Fibroblast of the aortic adventitia (primary cell): ENCODE data around the gene FAM204A. TPM values are rescaled to one million over a fixed set of nuclear protein-coding genes. Genes with fewer than 3 reads are reported as not detected.

ENCODE experiments used
- DNase-seq: peaks from one replicate; pipeline ENCODE4 v3.0.0-alpha.2; 2010; ENCODE audit warnings: low read depth
- H3K4me3 ChIP-seq: 2 replicates; pipeline ENCODE4 v1.5.1; 2011; ENCODE audit warnings: low read depth, mild to moderate bottlenecking, control low read depth, low read length, moderate library complexity
- CTCF ChIP-seq: IDR thresholded peaks from 2 replicates; pipeline ENCODE4 v1.5.1; 2011; ENCODE audit warnings: mild to moderate bottlenecking, low read length, control low read depth, inconsistent platforms; ENCODE audit not compliant: insufficient read depth
- total RNA-seq: library from RNA; depleted of rRNA; stranded (reverse); fragments of >200 nt; gene quantifications from 2 replicates; pipeline ENCODE4 v1.2.3, GENCODE V29; 2012; ENCODE audit warnings: low replicate concordance

Gene FAM204A
- total RNA-seq, 1 donor, result 103 TPM

- no peak for DNase-seq
- no peak for TF ChIP-seq CTCF
- no peak overlapping the region for H3K4me3 ChIP-seq
Measured at GRCh38 chr10:118266098-118266748, 75.9 kb downstream of the FAM204A start.

DNA sequence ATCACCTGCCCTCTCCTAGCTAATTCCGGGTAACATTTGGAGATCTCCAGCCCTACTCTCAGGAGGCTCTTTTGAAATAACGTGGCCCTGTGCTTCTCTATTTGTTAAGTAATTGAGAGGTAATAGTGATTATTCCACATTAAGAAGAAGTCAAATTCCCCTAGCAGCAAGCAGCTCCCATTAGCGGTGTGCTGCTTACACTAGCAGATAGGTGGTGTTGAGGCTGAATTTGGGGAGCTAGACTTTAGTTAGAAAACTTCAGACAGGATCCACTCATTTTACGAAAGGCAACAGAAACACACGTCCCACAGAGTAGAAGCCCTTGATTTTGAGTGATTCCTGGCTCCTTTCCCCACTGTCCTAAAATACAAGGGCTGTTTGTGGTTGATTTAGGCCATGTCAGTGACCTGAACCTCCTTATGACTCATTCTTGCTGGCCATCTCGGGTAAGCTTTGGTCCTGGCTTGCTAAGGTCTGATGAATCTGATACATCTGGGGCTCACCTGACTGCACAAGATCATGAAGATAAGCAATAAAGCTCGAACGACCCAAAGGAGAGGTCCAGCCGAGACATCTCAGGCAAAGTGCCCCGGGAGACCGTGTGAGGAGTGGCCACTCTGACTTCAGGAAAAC, 77.2 kb downstream of the FAM204A start:
- DNase-seq, result no peak
- H3K4me3 ChIP-seq, result no peak overlapping the region
- TF ChIP-seq CTCF, result no peak

DNA sequence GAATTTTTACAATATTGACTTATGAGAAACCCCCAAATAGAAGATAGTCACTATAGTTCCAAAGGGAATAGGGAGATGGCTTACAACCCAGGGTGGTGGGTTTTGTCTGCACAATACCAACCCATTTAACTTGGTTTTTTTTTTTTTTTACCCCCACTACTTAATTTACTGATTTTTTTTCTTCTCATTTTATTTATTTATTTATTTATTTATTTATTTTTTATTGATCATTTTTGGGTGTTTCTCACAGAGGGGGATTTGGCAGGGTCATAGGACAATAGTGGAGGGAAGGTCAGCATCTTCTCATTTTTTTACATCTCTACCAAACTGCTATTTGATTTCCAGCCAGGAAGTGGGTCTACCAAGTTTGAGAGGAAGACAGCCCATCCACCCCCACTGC, 77.9 kb downstream of the FAM204A start:
- DNase-seq, result no peak
- no peak overlapping the region for H3K4me3 ChIP-seq
- no peak for TF ChIP-seq CTCF

DNA sequence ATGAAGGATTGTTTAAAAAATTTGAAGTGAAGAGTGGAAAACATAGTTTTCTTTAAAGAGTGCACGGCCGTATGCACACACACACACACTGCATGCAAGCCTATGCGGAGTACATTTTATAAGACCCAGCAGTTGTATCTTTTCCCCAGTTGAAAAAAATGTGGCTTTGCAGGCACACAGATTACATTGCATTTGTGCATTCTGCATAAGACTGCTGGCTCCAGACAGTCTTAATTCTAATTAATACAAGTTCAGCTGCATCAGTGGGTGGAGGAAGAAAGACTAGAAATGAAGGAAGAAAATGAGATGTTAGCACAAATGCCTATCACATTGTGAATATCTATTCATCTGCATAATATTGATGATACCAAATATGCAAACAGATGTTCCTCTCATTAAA, 79.6 kb downstream of the FAM204A start:
- no peak for DNase-seq
- TF ChIP-seq CTCF, result no peak
- no peak overlapping the region for H3K4me3 ChIP-seq

DNA sequence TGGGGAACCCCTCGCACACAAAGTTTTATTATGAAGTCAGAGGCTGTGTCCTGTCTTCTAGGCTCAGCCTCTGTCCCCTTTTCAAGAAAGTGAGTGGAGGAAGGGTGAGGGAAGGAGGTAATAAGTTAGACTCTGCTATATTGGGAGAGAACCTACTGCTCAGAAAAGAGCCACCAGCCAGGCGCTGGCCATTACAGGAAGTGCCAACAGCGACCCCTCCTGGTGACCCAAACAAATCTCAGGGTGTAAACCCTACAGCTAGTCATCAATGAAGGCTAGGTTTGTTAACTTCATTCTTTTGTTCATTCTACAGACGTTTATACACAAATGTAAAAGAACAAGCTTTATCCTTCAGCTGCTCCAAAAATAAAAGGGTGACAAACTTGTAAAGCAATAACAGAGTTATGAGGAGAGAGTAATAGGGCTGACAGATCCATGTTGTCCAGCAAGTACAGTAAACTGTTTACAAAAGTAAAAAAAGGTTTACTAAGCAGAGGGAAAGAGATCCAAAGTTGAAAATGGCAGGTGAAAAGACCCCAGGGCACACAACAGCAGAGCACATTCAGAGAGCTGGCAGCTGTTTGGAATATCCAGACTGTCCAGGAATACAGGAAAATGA, 82.7 kb downstream of the FAM204A start:
- no peak overlapping the region for H3K4me3 ChIP-seq
- peak; percentile 13 for DNase-seq
- TF ChIP-seq CTCF, result peak; percentile 43

- no peak for TF ChIP-seq CTCF
- no peak for DNase-seq
- H3K4me3 ChIP-seq, result no peak overlapping the region
Measured at GRCh38 chr10:118258285-118258684, 83.8 kb downstream of the FAM204A start.
